WTC11 (cell line): Measurements from ENCODE around the gene BPI. TPM values are rescaled to one million over a fixed set of nuclear protein-coding genes. Genes with fewer than 3 reads are reported as not detected.

Experiments
- ATAC-seq: fragments of 200-7000 bp; cut with Tn5 transposase; 2 replicates; pipeline ENCODE4 v1.10.0; 2021; ENCODE audit warnings: mild to moderate bottlenecking, moderate library complexity
- CTCF ChIA-PET: fragments of 300-600 bp; sonication (Branson Sonifier 250); formaldehyde crosslinking; loops from one replicate; lab custom pipeline; 2021; ENCODE audit warnings: antibody characterized with exemption; lab: Charles Lee
- POLR2A ChIA-PET: fragments of 350-600 bp; sonication (Branson Sonifier 250); formaldehyde crosslinking; loops from one replicate; lab custom pipeline; 2021; ENCODE audit warnings: antibody characterized with exemption; lab: Charles Lee
- DNase-seq: peaks from one replicate; pipeline ENCODE4 v3.0.0; 2021; ENCODE audit warnings: low spot score
- H3K27ac Mint-ChIP-seq: 2 replicates; pipeline ENCODE4 v1.8.0; 2021; ENCODE audit warnings: mixed read lengths
- H3K27me3 Mint-ChIP-seq: 2 replicates; pipeline ENCODE4 v1.8.0; 2021; ENCODE audit warnings: low read depth, mild to moderate bottlenecking, moderate library complexity, mixed read lengths
- H3K36me3 Mint-ChIP-seq: 2 replicates; pipeline ENCODE4 v1.8.0; 2021; ENCODE audit warnings: mixed read lengths
- H3K4me1 Mint-ChIP-seq: 2 replicates; pipeline ENCODE4 v1.8.0; 2022; ENCODE audit warnings: mixed read lengths
- H3K4me3 Mint-ChIP-seq: 2 replicates; pipeline ENCODE4 v1.8.0; 2021; ENCODE audit warnings: mild to moderate bottlenecking, moderate library complexity, mixed read lengths
- H3K9me3 Mint-ChIP-seq: 2 replicates; pipeline ENCODE4 v1.8.0; 2021; ENCODE audit warnings: mixed read lengths
- ELF4 ChIP-seq: sonication (generic); formaldehyde crosslinking; IDR thresholded peaks from 2 replicates; pipeline ENCODE4 v1.8.1; 2022; ENCODE audit warnings: low read depth, mild to moderate bottlenecking, moderate library complexity, missing genetic modification reagents
- FOXJ3 ChIP-seq: sonication (generic); formaldehyde crosslinking; IDR thresholded peaks from 2 replicates; pipeline ENCODE4 v1.9.0; 2021; ENCODE audit warnings: missing genetic modification reagents, mild to moderate bottlenecking, borderline replicate concordance
- FOXP4 ChIP-seq: sonication (generic); formaldehyde crosslinking; IDR thresholded peaks from 2 replicates; pipeline ENCODE4 v1.8.0; 2022; ENCODE audit warnings: mild to moderate bottlenecking, missing genetic modification reagents
- GRHL2 ChIP-seq: fragments of 250-450 bp; sonication (Bioruptor Pico); IDR thresholded peaks from 2 replicates; pipeline ENCODE4 v1.8.0; 2022; ENCODE audit warnings: mild to moderate bottlenecking, moderate library complexity; ENCODE audit not compliant: insufficient replicate concordance, severe bottlenecking
- GTF2I ChIP-seq: fragments of 250-450 bp; sonication (Bioruptor Pico); conservative IDR thresholded peaks from 2 replicates; pipeline ENCODE4 v1.4.0; 2021; ENCODE audit warnings: mild to moderate bottlenecking
- HMGXB4 ChIP-seq: sonication (generic); formaldehyde crosslinking; IDR thresholded peaks from 2 replicates; pipeline ENCODE4 v1.8.1; 2023; ENCODE audit warnings: mild to moderate bottlenecking, moderate library complexity, missing genetic modification reagents
- JUN ChIP-seq: sonication (generic); formaldehyde crosslinking; IDR thresholded peaks from 2 replicates; pipeline ENCODE4 v1.8.0; 2023; ENCODE audit warnings: mild to moderate bottlenecking, missing genetic modification reagents
- MYBL2 ChIP-seq: sonication (generic); formaldehyde crosslinking; IDR thresholded peaks from 2 replicates; pipeline ENCODE4 v1.8.1; 2023; ENCODE audit warnings: mild to moderate bottlenecking, moderate library complexity, missing genetic modification reagents
- PRRX2 ChIP-seq: fragments of 250-450 bp; sonication (Bioruptor Pico); IDR thresholded peaks from 2 replicates; pipeline ENCODE4 v1.8.0; 2021; ENCODE audit warnings: mild to moderate bottlenecking
- RELA ChIP-seq: sonication (generic); formaldehyde crosslinking; IDR thresholded peaks from 2 replicates; pipeline ENCODE4 v1.8.1; 2022; ENCODE audit warnings: missing genetic modification reagents, mild to moderate bottlenecking, borderline replicate concordance
- RORB ChIP-seq: fragments of 250-450 bp; sonication (Bioruptor Pico); IDR thresholded peaks from 2 replicates; pipeline ENCODE4 v1.9.0; 2021; ENCODE audit warnings: mild to moderate bottlenecking
- SMAD4 ChIP-seq: sonication (generic); formaldehyde crosslinking; IDR thresholded peaks from 2 replicates; pipeline ENCODE4 v1.8.0; 2022; ENCODE audit warnings: mild to moderate bottlenecking, missing genetic modification reagents
- SP1 ChIP-seq: sonication (generic); formaldehyde crosslinking; conservative IDR thresholded peaks from 2 replicates; pipeline ENCODE4 v1.8.1; 2022; ENCODE audit warnings: missing genetic modification reagents
- TCF7 ChIP-seq: sonication (generic); formaldehyde crosslinking; IDR thresholded peaks from 2 replicates; pipeline ENCODE4 v1.8.0; 2022; ENCODE audit warnings: mild to moderate bottlenecking, low read depth, missing genetic modification reagents, moderate library complexity
- TP53 ChIP-seq: sonication (generic); formaldehyde crosslinking; IDR thresholded peaks from 2 replicates; pipeline ENCODE4 v1.8.1; 2023; ENCODE audit warnings: mild to moderate bottlenecking, missing genetic modification reagents
- ZNF317 ChIP-seq: sonication (generic); formaldehyde crosslinking; IDR thresholded peaks from 2 replicates; pipeline ENCODE4 v1.8.1; 2023; ENCODE audit warnings: low read depth, mild to moderate bottlenecking, moderate library complexity, missing genetic modification reagents, borderline replicate concordance
- ZNF423 ChIP-seq: fragments of 250-450 bp; sonication (Bioruptor Pico); IDR thresholded peaks from 2 replicates; pipeline ENCODE4 v2.1.2; 2022; ENCODE audit warnings: mild to moderate bottlenecking, moderate library complexity
- total RNA-seq: library from RNA; stranded (reverse); gene quantifications from 3 replicates; pipeline ENCODE4 v1.2.3, GENCODE V29; 2021
- TF ChIP-seq, protein P1 (sequence below): sonication (generic); formaldehyde crosslinking; IDR thresholded peaks from 2 replicates; pipeline ENCODE4 v1.8.1; 2023; ENCODE audit warnings: mild to moderate bottlenecking, missing genetic modification reagents, moderate library complexity
- TF ChIP-seq, protein P2 (sequence below): fragments of 250-450 bp; sonication (Bioruptor Pico); IDR thresholded peaks from 2 replicates; pipeline ENCODE4 v1.9.0; 2021; ENCODE audit warnings: mild to moderate bottlenecking
- TF ChIP-seq, protein P3 (sequence below): sonication (generic); formaldehyde crosslinking; IDR thresholded peaks from 2 replicates; pipeline ENCODE4 v1.8.1; 2022; ENCODE audit warnings: missing genetic modification reagents, borderline replicate concordance
- TF ChIP-seq, protein P4 (sequence below): sonication (generic); formaldehyde crosslinking; IDR thresholded peaks from 2 replicates; pipeline ENCODE4 v1.8.1; 2022; ENCODE audit warnings: mild to moderate bottlenecking, missing genetic modification reagents, moderate library complexity, borderline replicate concordance

Gene BPI
- total RNA-seq, 1 experiment from 2014 or later, result not detected

DNA sequence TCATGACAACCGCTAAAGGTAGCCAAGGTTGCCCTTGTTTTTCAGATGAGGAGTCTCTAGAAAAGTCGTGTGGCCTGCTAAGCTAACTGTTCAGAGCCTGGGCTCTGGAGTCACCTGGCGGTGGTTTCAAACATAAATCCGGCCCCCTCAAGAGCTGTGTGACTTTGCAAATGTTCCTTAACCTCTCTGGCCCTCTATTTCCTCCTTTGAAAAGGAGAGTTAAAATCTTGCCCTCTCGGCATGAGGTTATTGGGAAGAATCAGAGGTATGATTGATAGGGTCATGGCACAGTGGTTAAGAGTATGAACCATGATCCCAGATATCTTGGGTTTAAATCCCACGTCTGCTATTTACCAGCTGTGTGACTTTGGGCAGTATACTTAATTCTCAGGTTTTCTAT, 36.7 kb downstream of the BPI start:
- peaks cover 6% of the 10 kb centered on the region for H3K36me3 Mint-ChIP-seq
- H3K9me3 Mint-ChIP-seq, result peaks cover 6% of the 10 kb centered on the region
- no peak for DNase-seq
- H3K27ac Mint-ChIP-seq, result peak overlapping the region; percentile 38; the same call in 1 of the 2 replicates
- H3K4me1 Mint-ChIP-seq, result peaks cover 56% of the 10 kb centered on the region
- H3K4me3 Mint-ChIP-seq, result no peak overlapping the region
- TF ChIP-seq GTF2I (CRISPR knock-in tag) (0 out of 2 replicates have a peak, but pooled peaks have one; percentile 35), TCF7 (CRISPR knock-in tag) (no peak)
- TF ChIP-seq, protein P1, sequence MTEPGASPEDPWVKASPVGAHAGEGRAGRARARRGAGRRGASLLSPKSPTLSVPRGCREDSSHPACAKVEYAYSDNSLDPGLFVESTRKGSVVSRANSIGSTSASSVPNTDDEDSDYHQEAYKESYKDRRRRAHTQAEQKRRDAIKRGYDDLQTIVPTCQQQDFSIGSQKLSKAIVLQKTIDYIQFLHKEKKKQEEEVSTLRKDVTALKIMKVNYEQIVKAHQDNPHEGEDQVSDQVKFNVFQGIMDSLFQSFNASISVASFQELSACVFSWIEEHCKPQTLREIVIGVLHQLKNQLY (CRISPR knock-in tag), result no peak
- H3K27me3 Mint-ChIP-seq, result no peaks in the 10 kb centered on the region; the same call in 1 of the 2 replicates
- no peak for ATAC-seq
- ChIA-PET POLR2A (interaction anchor here (1.8 kb wide), 1 partner anchor 68 kb away, joined by 5 read pairs; no protein-coding TSS in a partner anchor), CTCF (interaction anchor here (6.7 to 8.0 kb wide), 2 partner anchors 14 to 68 kb away, joined by 208 to 329 read pairs; no protein-coding TSS in a partner anchor)

- TF ChIP-seq HMGXB4 (CRISPR knock-in tag) (no peak), SP1 (CRISPR knock-in tag) (peak; percentile 55; the same call in 1 of the 2 replicates), ZNF423 (peak; percentile 69), MYBL2 (CRISPR knock-in tag) (no peak), ELF4 (no peak), FOXP4 (CRISPR knock-in tag) (peak; percentile 80; the same call in 1 of the 2 replicates)
- ATAC-seq (peak; percentile 80), DNase-seq (peak; percentile 51)
- Mint-ChIP-seq H3K9me3 (peaks cover 6% of the 10 kb centered on the region), H3K27me3 (no peaks in the 10 kb centered on the region; the same call in 1 of the 2 replicates), H3K36me3 (peaks cover 6% of the 10 kb centered on the region), H3K27ac (peak overlapping the region; percentile 99), H3K4me1 (peaks cover 56% of the 10 kb centered on the region), H3K4me3 (peak overlapping the region; percentile 30)
- ChIA-PET POLR2A (interaction anchor here (0.9 to 1.2 kb wide), 2 partner anchors 11 to 66 kb away, joined by 4 to 7 read pairs; no protein-coding TSS in a partner anchor), CTCF (interaction anchor here (0.6 to 8.0 kb wide), 17 partner anchors 12 to 707 kb away, joined by 3 to 329 read pairs (median 5); partner anchors contain the start of genes RALGAPB and SNHG17)
Observed at GRCh38 chr20:38342216-38342615, 38.3 kb downstream of the BPI start.

GRCh38 chr20:38342713-38343310, 38.9 kb downstream of the BPI start:
- H3K4me1 Mint-ChIP-seq, result peaks cover 56% of the 10 kb centered on the region
- peaks cover 5% of the 10 kb centered on the region for H3K9me3 Mint-ChIP-seq
- ATAC-seq, result no peak
- H3K36me3 Mint-ChIP-seq, result peaks cover 4% of the 10 kb centered on the region
- peak overlapping the region; percentile 99 for H3K27ac Mint-ChIP-seq
- ChIA-PET POLR2A (interaction anchor here (0.9 to 1.2 kb wide), 2 partner anchors 10 to 66 kb away, joined by 4 to 7 read pairs; no protein-coding TSS in a partner anchor), CTCF (interaction anchor here (0.9 to 8.0 kb wide), 16 partner anchors 11 to 707 kb away, joined by 3 to 329 read pairs (median 5); partner anchors contain the start of genes RALGAPB and SNHG17)
- H3K4me3 Mint-ChIP-seq, result no peak overlapping the region
- DNase-seq, result no peak
- H3K27me3 Mint-ChIP-seq, result no peaks in the 10 kb centered on the region; the same call in 1 of the 2 replicates
- TF ChIP-seq RORB (CRISPR knock-in tag), result no peak
- TF ChIP-seq, protein P2, sequence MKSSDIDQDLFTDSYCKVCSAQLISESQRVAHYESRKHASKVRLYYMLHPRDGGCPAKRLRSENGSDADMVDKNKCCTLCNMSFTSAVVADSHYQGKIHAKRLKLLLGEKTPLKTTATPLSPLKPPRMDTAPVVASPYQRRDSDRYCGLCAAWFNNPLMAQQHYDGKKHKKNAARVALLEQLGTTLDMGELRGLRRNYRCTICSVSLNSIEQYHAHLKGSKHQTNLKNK (CRISPR knock-in tag), result no peak
- TF ChIP-seq, protein P3, sequence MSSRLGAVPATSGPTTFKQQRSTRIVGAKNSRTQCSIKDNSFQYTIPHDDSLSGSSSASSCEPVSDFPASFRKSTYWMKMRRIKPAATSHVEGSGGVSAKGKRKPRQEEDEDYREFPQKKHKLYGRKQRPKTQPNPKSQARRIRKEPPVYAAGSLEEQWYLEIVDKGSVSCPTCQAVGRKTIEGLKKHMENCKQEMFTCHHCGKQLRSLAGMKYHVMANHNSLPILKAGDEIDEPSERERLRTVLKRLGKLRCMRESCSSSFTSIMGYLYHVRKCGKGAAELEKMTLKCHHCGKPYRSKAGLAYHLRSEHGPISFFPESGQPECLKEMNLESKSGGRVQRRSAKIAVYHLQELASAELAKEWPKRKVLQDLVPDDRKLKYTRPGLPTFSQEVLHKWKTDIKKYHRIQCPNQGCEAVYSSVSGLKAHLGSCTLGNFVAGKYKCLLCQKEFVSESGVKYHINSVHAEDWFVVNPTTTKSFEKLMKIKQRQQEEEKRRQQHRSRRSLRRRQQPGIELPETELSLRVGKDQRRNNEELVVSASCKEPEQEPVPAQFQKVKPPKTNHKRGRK (CRISPR knock-in tag), result no peak
- TF ChIP-seq TP53 (CRISPR knock-in tag), result no peak
- TF ChIP-seq, protein P4, sequence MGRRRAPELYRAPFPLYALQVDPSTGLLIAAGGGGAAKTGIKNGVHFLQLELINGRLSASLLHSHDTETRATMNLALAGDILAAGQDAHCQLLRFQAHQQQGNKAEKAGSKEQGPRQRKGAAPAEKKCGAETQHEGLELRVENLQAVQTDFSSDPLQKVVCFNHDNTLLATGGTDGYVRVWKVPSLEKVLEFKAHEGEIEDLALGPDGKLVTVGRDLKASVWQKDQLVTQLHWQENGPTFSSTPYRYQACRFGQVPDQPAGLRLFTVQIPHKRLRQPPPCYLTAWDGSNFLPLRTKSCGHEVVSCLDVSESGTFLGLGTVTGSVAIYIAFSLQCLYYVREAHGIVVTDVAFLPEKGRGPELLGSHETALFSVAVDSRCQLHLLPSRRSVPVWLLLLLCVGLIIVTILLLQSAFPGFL (CRISPR knock-in tag), result no peak
- no peak for TF ChIP-seq SMAD4
- no peak for TF ChIP-seq JUN (CRISPR knock-in tag)
- TF ChIP-seq ZNF423, result no peak
- TF ChIP-seq PRRX2 (CRISPR knock-in tag), result no peak
- TF ChIP-seq FOXJ3 (CRISPR knock-in tag), result no peak
- TF ChIP-seq ZNF317, result no peak
- no peak for TF ChIP-seq RELA (CRISPR knock-in tag)
- TF ChIP-seq GRHL2 (CRISPR knock-in tag), result no peak
